D721Med (cell line): ENCODE measurements around the gene ADARB2.

ENCODE experiments used
- DNase-seq: peaks from one replicate; pipeline ENCODE4 v3.0.0; 2011; ENCODE audit warnings: low spot score; ENCODE audit not compliant: insufficient read length
- FAIRE-seq: peaks from 2 replicates; lab custom pipeline; 2011; peaks lifted over from hg19 to GRCh38; lab: Jason Lieb, UNC
- TF ChIP-seq, protein P1 (sequence below): IDR thresholded peaks from 2 replicates; pipeline ENCODE4 v1.5.1; 2012; ENCODE audit warnings: mild to moderate bottlenecking, control low read depth; ENCODE audit not compliant: insufficient read depth; ENCODE audit errors: missing control alignments

ADARB2 gene

DNA sequence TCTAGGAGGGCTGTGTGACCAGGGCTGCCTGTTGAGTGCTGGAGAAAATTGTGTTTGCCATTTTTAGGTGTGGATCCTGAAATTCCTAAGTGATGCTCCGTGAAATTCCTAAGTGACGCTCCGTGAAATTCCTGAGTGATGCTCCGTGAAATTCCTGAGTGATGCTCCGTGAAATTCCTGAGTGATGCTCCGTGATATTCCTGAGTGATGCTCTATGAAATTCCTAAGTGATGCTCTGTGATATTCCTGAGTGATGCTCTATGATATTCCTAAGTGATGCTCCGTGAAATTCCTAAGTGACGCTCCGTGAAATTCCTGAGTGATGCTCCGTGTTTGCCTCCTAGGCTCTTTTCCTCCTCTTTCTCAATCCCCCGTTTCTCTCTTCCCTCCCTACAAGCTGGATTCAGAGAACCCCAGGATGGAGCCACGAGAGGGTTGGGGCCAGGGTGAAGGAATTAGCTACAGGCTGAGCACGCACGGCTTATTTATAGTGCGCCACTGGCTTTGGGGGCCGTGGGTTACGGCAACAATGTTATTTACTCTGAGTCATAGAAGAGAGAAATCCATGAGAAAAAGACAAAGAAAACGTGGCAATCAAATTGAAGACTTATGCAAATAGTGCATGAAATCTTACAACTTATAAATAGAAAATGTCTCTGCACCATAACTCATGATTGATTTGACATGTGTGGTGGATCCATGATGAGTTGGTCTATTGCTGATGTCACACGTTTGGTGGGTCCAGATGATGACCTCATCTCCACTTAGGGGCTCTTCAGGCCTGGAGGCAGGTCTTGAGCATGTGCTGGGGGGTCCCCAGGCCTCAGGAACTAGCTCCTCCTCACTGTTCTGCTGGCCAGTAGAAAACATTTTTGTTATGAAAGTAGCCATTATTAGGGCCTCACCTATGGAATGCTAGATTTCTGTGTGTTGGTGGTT lies 456.6 kb downstream of the ADARB2 start:
- TF ChIP-seq, protein P1, sequence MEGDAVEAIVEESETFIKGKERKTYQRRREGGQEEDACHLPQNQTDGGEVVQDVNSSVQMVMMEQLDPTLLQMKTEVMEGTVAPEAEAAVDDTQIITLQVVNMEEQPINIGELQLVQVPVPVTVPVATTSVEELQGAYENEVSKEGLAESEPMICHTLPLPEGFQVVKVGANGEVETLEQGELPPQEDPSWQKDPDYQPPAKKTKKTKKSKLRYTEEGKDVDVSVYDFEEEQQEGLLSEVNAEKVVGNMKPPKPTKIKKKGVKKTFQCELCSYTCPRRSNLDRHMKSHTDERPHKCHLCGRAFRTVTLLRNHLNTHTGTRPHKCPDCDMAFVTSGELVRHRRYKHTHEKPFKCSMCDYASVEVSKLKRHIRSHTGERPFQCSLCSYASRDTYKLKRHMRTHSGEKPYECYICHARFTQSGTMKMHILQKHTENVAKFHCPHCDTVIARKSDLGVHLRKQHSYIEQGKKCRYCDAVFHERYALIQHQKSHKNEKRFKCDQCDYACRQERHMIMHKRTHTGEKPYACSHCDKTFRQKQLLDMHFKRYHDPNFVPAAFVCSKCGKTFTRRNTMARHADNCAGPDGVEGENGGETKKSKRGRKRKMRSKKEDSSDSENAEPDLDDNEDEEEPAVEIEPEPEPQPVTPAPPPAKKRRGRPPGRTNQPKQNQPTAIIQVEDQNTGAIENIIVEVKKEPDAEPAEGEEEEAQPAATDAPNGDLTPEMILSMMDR: no peak
- DNase-seq: no peak
- no peak for FAIRE-seq

DNA sequence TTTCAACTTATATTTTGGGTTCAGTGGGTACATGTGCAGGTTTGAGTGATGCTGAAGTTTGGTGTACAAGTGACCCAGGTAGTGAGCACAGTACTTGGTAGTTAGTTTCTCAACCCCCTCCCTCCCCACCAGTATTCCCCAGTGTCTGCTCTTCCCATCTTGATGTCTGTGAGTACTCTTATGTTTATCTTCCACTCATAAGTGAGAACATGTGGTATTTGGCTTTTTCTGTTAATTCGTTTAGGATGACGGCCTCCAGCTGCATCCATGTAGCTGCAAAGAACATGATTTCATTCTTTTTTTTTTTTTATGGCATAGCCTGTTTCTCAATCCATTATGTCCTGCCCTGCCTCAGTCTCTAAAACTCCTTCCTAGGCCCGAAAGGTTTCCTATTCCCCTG lies 459.0 kb downstream of the ADARB2 start:
- TF ChIP-seq, protein P1: no peak
- DNase-seq (no peak), FAIRE-seq (no peak)

DNA sequence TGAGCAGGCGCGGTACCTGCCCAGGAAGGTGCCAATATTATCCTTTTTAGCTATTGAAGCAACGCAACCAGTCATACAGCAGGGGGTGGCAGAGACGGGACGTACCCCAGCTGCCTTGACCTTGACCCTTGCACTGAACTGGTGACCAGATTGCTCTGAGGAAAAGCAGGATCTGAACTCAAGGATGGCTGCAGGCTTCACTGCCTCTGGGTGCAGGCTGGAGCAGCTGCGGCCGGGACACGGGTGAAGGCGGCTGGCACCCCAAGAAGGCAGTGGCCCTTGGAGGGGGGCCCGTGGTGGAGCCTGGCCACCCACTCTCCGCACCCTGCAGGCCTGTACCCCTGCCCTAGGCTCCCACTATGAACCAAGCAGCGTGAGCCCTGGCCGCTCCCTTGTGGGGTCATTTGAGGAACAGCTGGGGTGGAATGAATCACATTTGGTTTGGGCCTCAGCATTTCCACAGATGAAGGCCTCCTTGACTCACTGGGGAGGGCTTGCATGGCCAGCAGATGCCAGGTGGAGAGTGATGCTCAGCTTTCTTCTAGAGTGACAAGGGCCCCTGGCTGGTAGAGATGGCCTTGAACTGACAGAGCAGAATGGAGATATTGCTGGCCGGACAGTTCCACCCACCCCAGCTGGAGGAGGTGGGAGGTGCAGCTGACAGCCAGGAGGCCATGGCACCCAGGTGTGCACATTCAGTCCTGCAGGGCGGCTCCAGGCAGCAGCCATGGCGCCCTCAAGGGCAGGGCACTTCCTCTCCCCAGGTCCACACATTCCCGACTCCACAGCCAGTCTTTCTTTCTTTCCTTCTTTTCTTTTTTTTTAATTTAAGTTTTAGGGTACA lies 462.4 kb downstream of the ADARB2 start:
- DNase-seq (no peak), FAIRE-seq (no peak)
- TF ChIP-seq, protein P1: no peak

DNA sequence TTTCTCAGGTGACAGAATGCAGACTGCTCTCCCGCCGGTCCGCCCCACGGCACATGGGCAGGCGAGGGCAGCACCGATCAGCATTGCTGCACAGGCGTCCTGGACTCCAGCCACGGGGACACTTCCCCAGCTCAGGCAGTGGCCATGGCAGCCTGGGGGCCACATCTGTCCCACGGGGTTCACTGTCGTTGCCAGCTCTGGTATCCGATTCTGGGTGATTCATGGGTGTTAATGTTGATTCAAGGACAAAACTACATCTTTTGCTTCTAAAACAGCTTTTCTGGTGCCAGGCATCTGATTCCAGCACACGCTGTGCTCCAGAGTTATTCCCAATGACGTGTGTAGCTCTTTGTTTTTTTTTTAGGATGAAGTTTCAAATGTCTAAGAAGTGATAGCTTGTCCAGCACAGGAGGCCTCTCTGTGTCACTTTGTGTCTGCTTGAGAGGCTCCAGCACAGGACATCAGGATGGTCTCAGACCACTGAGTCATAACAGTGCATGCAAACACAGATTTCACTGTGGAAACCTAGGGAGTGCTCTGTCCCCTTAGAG lies 463.1 kb downstream of the ADARB2 start:
- FAIRE-seq (no peak), DNase-seq (no peak)
- TF ChIP-seq, protein P1: no peak

DNA sequence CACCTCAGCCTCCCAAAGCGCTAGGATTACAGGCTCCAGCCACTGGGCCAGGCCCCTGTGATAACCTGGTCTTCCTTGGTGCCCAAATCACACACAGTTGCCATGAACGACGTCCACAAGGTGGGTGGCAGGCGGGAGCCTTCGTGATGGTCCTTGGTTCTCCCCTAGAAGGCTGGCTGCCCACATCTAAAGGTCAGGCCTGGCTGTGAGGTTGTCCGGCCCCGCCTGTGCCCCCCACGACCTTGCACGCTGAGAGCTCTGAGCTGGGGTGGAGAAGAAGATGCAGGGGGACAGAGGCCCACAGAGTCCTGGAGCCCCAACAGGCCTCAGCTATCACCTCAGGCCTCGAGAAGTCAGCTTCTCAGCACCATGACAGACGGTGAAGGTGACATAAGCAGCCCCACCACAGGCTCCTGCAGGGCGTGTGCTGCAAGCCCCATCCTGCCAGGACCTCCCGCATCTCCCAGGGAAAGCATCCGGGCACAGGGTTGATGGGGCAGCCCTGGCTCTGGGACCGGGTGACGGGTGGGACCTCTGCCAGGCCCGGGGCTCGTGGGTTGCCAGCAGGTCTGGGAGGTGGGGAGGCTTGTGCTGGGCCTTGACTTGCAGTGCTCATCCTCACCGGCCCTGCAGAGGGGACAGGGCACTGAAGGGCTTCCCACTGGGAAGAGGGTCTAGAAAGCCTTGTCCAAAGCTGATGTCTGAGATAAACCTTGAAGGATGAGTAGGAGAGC lies 463.8 kb downstream of the ADARB2 start:
- TF ChIP-seq, protein P1: no peak
- FAIRE-seq (no peak), DNase-seq (no peak)

DNA sequence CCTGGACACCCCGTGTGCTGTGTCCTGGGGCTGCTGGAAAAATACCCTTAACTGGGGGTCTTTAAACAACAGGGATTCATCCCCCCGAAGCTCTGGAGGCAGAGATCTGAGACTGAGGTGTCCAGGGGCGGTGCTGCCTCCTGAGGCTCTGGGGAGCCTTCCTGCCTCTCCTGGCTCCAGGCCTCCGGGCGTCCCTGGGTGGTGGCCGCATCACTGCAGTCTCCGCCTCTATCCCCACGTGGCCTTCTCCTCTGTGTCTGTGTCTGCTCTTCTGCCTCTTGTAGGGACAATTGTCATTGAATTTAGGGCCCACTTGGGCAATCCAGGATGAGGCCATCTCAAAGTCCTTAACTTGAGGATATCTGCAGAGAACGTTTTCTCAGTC lies 464.6 kb downstream of the ADARB2 start:
- FAIRE-seq: no peak

More for the DNA sequence above, 464.6 kb downstream of the ADARB2 start:
- no peak for DNase-seq
- TF ChIP-seq, protein P1: no peak
